Activated gamma-delta T cell treated with Interleukin-2 at 50 U/mL for 16 hours (primary cell): ENCODE results near the gene GPAM.
"Not testable (repeated sequence)": the region's sequence is repeated elsewhere in the genome, so short reads cannot be mapped to it uniquely, and the experiment has no call there.

Experiments used
- DNase-seq: peaks from one replicate; pipeline ENCODE4 v3.0.0-alpha.2; 2020

The GPAM gene

DNA sequence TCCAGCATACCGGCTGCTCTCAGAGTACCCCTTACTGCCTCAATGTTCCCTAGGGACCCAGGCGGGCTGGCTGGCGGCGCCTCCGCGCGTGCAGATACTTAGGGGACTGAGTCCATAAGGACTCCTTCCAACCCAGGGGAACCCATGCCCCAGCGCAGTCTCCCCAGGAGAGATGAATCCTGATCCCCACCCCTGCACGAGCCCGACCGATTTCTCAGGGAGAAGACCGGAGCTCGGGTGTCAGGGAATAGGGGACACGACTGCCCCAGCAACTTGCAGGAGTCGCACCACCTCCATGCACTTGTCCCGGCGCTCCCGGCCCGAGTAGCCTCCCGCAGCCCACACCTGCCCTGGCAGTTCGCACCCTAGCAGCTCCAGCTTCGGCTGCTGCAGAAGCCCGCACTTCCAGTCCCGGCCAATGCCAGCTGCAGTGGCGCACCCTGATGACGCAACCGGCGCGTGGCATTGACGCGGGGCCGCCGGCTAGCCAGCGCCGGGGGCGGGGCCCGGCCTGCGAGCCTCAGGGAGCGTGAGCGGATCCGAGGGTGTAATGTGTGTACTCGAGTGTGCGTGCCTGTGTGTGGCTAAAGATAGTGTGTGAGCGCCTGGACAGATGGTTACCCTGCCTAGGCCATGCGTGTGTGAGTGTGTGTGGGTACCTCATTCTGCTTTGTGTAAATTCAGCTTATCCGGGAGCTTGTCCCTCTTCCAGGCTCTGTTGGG lies at the start of gene GPAM:
Gene GPAM (minus strand): TSS at position 437 of the 723 bp plus-strand sequence. CDS start 1,981 bp downstream, outside the sequence.
- peak; percentile 98 for DNase-seq

DNA sequence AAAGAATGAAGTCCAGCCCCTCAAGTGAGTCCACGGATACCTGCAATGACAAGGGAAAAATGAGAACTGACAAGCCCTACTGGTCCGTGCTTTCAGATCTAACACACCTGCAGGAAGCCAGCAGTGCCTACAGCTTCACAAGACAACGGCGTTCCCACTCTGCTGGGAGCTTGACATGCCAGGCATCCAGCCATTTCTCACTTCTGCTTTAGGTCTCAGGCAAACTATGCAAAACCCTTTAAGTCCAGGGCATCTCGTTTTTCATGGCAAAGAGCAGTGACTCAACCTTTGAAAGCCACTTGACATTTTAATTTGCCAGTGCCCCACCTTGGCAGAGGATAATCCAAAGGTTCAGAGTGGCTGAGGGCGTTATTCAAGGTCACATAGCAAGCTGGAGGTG lies 49.1 kb upstream of the GPAM start:
- DNase-seq, result no peak

DNA sequence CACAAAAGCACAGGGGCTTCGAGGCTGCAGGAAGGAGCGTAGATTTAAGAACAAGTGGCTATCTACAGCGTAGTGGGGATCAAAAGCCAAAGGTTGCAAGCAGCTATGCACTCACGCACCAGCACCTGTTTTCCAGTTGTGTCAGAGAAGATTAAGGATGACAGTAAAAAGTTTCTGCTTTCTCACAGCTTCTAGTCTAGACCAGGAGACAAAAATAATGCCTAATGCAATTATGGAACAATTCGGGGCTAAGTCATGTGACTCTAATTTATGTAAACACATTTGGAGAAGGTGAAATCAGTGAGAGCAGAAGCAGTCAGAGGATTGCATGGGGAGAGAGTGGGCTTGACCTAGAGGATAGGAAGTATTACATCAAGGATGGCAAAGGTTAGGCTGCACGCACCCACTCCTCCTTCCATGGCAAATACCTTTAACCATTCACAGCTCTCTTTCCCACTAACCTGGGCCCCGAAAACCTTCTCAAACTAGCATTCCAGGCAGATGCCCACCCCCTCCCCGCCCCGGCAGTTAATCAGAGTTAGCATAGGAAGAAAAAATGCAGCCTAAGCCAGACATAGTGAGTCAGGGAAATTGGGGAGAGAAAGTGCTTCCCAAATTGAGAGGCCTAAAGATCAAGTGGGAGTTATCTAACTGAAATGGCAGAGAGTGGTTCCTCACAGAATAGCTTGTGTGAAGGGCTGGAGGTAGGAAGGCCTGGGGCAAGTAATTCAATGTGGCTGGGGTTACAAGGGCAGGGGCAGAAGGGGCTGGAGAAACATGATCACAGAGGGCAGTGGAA lies 48.2 kb upstream of the GPAM start:
- no peak for DNase-seq

DNA sequence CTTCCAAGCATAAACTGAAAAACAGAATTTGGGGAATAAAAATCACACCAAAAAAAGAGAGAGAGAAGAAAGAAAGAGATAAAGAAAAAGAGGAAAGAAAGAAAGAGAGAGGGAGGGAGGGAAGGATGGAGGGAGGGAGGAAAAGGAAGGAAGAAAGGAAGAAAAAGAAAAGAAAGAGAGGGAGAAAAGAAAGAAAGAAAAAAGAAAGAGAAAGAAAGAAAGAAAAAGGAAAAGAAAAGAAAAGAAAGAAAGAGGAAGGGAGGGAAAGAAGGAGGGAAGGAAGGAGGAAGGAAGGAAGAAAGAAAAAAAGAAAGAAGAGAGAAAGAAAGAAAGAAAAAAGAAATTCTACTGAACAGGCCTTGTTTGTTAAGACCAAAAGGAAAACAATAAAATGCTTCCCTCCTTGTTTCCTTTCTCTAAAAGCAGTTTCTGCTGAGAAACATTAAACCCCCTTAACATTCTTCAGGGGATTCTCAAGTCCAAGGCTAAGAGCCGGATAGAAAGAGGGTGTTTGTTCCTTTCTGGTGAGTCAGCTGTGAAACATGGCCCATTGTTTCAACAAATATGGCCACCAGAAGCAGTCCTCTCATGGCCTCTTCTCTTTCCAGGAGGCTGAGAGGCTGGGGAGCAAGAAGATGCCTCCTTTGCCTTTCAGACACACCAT lies 46.9 kb upstream of the GPAM start:
- no peak for DNase-seq

- no peak for DNase-seq
These were observed 46.3 kb upstream of the GPAM start for GRCh38 chr10:112229901-112230300.

DNA sequence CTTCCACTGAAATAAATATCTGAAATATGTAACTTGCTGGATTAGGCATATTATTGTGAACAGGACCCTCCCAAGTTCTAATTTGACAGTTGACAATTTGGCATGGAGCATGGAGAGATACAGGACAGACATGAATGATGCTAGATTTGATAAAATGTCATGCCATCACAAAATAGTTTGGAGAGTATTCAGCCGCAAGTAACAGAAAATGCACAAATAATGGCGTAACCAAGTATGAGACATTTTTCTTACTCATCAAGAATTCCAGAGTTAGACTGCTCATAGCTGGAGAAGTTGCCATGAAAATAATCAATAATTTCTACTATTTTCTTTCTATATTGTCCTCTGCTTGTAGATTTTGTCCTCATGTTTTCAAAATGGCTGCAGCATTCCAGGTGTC lies 45.5 kb upstream of the GPAM start:
- DNase-seq, result no peak

GRCh38 chr10:112228366-112229088 lies 45.0 kb upstream of the GPAM start:
- DNase-seq, result not testable (repeated sequence)

- no peak for DNase-seq
These were observed 43.9 kb upstream of the GPAM start for GRCh38 chr10:112227331-112227987.

- DNase-seq, result no peak
These were observed 43.1 kb upstream of the GPAM start for GRCh38 chr10:112226439-112227248.

GRCh38 chr10:112225771-112226438 lies 42.3 kb upstream of the GPAM start:
- DNase-seq, result no peak

DNA sequence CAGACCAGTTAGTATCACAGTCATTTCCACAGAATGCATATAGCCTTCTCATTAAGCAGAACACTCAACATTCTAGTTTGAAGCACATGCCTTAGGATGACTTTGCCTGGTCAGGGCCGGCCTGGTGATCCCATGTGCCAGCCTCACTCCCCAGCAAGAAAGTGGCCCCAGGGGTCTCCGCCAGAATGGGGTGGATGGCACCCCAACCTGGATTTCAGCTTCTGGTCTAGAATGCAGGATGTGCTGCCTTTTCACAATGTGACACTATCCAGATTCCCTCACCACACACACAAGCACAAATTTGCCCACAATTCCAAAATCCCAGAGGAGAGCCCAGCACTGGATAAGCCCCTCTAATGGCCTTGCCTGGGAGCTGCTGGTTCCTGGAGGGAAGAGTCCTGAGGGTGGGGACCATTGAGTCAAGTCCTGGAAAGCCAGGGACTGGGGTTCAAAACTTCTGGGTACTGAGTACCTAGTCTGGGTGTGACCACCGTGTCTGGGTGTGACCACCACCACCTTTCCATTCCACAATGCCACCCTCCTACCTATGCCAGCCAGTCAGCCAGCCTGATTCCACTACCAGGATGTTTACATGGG lies 41.5 kb upstream of the GPAM start:
- no peak for DNase-seq

DNA sequence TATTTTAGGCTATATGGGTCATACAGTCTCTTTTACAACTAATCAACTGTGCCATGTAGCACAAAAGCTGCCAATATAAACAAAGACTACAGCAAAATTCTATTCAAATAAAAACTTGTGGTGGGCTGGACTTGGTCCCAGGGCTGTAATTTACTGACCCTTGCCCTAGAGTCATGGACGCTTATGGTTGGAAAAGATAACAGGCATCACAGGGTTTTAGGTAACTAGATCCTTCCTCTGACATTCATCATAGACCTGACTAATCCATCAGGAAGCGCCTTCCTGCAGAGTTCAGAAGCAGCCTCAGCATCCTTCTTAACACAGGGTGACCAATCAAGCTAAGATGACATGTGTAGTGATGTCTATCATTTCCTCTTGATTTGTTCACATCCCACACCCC lies 40.2 kb upstream of the GPAM start:
- DNase-seq, result no peak

GRCh38 chr10:112222799-112223198 lies 39.2 kb upstream of the GPAM start:
- DNase-seq, result no peak

- DNase-seq, result no peak
These were observed 38.0 kb upstream of the GPAM start for GRCh38 chr10:112221545-112221944.

GRCh38 chr10:112218960-112219359 lies 35.4 kb upstream of the GPAM start:
- no peak for DNase-seq

GRCh38 chr10:112218036-112218390 lies 34.4 kb upstream of the GPAM start:
- DNase-seq, result no peak

DNA sequence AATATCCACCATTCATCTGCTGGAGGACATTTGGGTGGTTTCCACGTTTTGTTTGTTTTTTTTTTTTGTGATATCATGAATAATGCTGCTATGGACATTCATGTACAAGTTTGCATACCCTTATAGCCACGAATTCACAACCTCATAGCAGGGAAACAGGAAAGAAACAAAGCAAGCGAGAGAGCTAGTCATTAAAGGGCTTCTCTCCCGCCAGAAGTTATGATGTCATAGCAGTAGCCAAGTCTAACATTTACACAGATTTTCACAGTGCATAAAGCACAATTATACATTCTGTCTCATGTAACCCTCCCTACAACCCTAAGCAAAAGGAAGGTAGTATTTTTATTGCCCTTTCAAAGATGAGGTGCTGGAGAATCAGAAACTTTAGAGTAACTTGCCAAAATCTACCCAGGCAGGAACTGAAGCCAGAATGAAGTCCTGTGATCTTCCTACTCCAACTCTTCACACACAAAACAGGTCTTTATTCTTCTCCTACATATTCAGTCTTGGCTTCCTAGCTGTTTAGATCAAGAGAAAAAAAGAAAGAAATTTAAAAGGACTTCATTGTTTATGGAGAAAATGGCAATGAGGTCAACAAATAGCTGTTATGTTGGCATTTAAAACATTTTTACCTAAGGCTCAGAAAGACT lies 33.9 kb upstream of the GPAM start:
- no peak for DNase-seq

- no peak for DNase-seq
These were observed 33.4 kb upstream of the GPAM start for GRCh38 chr10:112216966-112217365.

DNA sequence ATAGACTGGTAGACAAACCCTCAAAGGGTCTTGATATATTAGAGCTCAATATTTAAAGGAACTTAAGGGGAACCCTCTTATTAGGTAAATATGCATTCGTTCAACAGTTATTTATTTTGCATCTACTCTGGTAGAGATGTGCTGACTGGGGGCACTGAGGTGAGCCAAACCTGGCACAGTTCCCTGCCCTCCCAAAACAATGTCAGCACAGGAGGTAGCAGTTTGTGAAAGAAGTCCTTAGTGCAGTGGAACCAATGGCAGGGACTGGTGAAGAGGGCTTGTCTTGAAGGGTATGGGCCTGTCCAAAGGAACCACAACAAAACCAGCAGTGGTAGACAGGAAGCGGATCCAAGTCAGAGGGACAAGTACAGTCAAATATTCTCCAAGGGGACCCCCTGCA lies 32.6 kb upstream of the GPAM start:
- no peak for DNase-seq

DNA sequence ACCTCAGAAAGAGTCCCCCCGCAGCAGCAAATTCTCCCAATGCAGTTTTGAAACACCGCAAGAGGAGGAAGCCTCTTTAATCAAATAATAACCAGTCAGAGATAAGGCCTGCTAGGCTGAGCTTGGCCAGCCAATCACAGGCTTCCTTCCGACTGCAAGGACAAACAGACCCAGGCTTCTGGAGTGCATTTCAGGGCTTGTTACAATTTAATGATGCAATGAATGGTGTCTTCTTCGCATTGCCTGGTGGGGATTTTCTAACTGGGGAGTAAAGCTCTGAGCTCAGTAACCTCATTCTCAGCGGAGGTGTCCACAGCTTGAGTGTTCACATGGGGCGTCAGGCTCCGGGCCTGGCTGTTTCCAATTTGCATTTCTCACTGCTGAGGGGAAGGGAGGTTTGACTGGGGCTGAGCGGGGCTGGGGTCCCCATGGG lies 31.8 kb upstream of the GPAM start:
- no peak for DNase-seq
